HUDEP-2 (cell line): ENCODE data around the gene SLX1A.
"Not testable (repeated sequence)": the region's sequence is repeated elsewhere in the genome, so short reads cannot be mapped to it uniquely, and the experiment has no call there.

Experiments used
- DNase-seq, 76 experiments: peaks; one replicate each; lab custom pipeline; 2025; ENCODE audit not compliant: unreplicated experiment in 76 of 76; lab: John Stamatoyannopoulos, UW

The SLX1A gene

GRCh38 chr16:30217082-30217481, 23.4 kb downstream of the SLX1A start:
- DNase-seq, result not testable (repeated sequence)
